Ovary (tissue), 9 donors: Measurements from ENCODE around the gene SPATA31E1. TPM values are rescaled to one million over a fixed set of nuclear protein-coding genes. Genes with fewer than 3 reads are reported as not detected.

Source experiments
- DNase-seq, 5 donors: peaks; one replicate each; pipeline ENCODE4 v3.0.0-alpha.2; 2019 to 2020
- H3K27ac ChIP-seq, 2 donors: fragments of 200-600 bp; one replicate each; pipeline versions ENCODE4 v1.5.1 to v1.8.0; 2019 to 2022
- H3K27me3 ChIP-seq: fragments of 200-600 bp; one replicate; pipeline ENCODE4 v1.8.0; 2022
- H3K36me3 ChIP-seq: fragments of 200-600 bp; sonication (generic); one replicate; pipeline ENCODE4 v1.5.1; 2019
- H3K4me1 ChIP-seq: one replicate; pipeline ENCODE4 v1.8.1; 2013; ENCODE audit warnings: mild to moderate bottlenecking, moderate library complexity; ENCODE audit not compliant: insufficient read depth
- H3K4me3 ChIP-seq: fragments of 200-600 bp; sonication (generic); one replicate; pipeline ENCODE4 v1.5.1; 2017
- H3K9me3 ChIP-seq, 2 donors: fragments of 200-600 bp in 1 of 2; sonication (generic) in 1 of 2; one replicate each; pipeline versions ENCODE4 v1.5.1 to v1.8.1; 2013 to 2019; ENCODE audit warnings: mild to moderate bottlenecking in 1 of 2, moderate library complexity in 1 of 2
- CTCF ChIP-seq, 3 donors: fragments of 450-650 bp in 2 of 3; fragments of 200-600 bp in 1 of 3; IDR thresholded peaks; one replicate each; pipeline versions ENCODE4 v1.5.1 to v1.8.0; 2016 to 2022; ENCODE audit warnings: antibody characterized with exemption in 3 of 3, mild to moderate bottlenecking in 1 of 3
- EP300 ChIP-seq: sonication (generic); formaldehyde crosslinking; IDR thresholded peaks from one replicate; pipeline ENCODE4 v1.6.1; 2017; ENCODE audit warnings: antibody characterized with exemption
- POLR2A ChIP-seq: fragments of 450-650 bp; IDR thresholded peaks from one replicate; pipeline ENCODE4 v1.6.1; 2017; ENCODE audit warnings: antibody characterized with exemption, mild to moderate bottlenecking, moderate library complexity
- WGBS, 3 donors: extraction: QIAGEN DNeasy Blood & Tissue Kit in 1 of 3; methylation state at CpG; one replicate each; pipeline versions ENCODE4 v1.1.5 to v1.1.7; 2013 to 2017; 5-methylcytosine and 5-hydroxymethylcytosine counted together
- intact Hi-C, 4 donors: fragments of 100-400 bp; cut with DNase I; formaldehyde crosslinking; loops; one replicate each; pipeline versions ENCODE4 v1.11.0 to v1.15.1; 2022 to 2023
- polyA plus RNA-seq, 2 donors: library from polyadenylated mRNA; stranded (reverse); fragments of 200-250 nt in 1 of 2; fragments of 350-450 nt in 1 of 2; fragmentation: Illumina TruSeq in 1 of 2; extraction: RNeasy Lipid Tissue Mini Kit (QIAGEN cat#74804) in 1 of 2; gene quantifications; one replicate each; pipeline ENCODE4 v1.2.3, GENCODE V29; 2013 to 2014
- total RNA-seq, 7 donors: library from RNA; depleted of rRNA in 2 of 7; stranded (reverse); fragments of >200 nt in 2 of 7; fragmentation: NEBNext Ultra II Directional in 3 of 7; extraction: Animal tissue kit (Norgen Biotek cat#: 25700) in 3 of 7; gene quantifications; one replicate each; pipeline versions ENCODE4 v1.1.0 to v1.2.4, GENCODE V29; 2016 to 2023
- donor health status: DM: no; HTN: no; CAD: no; lungs with moderate emphysema.
- donor health status: DM: no; HTN: no; CAD: no.
- donor health status: Bipolar disorder and iron deficiency.
- donor health status: DM: yes; HTN: yes; CAD: no.
- donor health status: DM: no; HTN: no; CAD: no.
- donor health status: DM: yes; HTN: yes; CAD: no.

SPATA31E1 gene
- total and polyA plus RNA-seq, 9 donors: not detected

- Histone ChIP-seq H3K4me1 (no peaks in the 10 kb centered on the region), H3K27ac (no peak overlapping the region), H3K27me3 (no peaks in the 10 kb centered on the region), H3K9me3 (no peaks in the 10 kb centered on the region), H3K36me3 (no peaks in the 10 kb centered on the region), H3K4me3 (no peak overlapping the region)
- intact Hi-C loops: no loop called here
- DNase-seq: no peak
- TF ChIP-seq EP300 (no peak), POLR2A (no peak), CTCF (IDR thresholded peaks at IDR 0.05) (no peak)
- 43 to 64% (median 52%) methylated on average over 7 of the region's 7 CpGs for WGBS, 3 donors
These were observed 8.4 kb upstream of the SPATA31E1 start for GRCh38 chr9:87874304-87874623.

GRCh38 chr9:87875060-87875459 lies 7.6 kb upstream of the SPATA31E1 start:
- no peaks in the 10 kb centered on the region for H3K36me3 ChIP-seq
- no peak for DNase-seq
- no peaks in the 10 kb centered on the region for H3K4me1 ChIP-seq
- H3K27ac ChIP-seq: no peak overlapping the region
- no peaks in the 10 kb centered on the region for H3K9me3 ChIP-seq
- TF ChIP-seq CTCF (IDR thresholded peaks at IDR 0.05): no peak
- TF ChIP-seq POLR2A: no peak
- TF ChIP-seq EP300: no peak
- intact Hi-C loops: no loop called here
- H3K4me3 ChIP-seq: no peak overlapping the region
- H3K27me3 ChIP-seq: no peaks in the 10 kb centered on the region

GRCh38 chr9:87875831-87876545 lies 6.7 kb upstream of the SPATA31E1 start:
- H3K9me3 ChIP-seq: no peaks in the 10 kb centered on the region
- no peak overlapping the region for H3K4me3 ChIP-seq
- WGBS, 3 donors: 19 to 29% (median 24%) methylated on average over 5 of the region's 5 CpGs
- DNase-seq: no peak
- H3K27me3 ChIP-seq: no peaks in the 10 kb centered on the region
- H3K4me1 ChIP-seq: no peaks in the 10 kb centered on the region
- H3K27ac ChIP-seq: no peak overlapping the region
- TF ChIP-seq POLR2A (no peak), EP300 (no peak), CTCF (IDR thresholded peaks at IDR 0.05) (no peak)
- no peaks in the 10 kb centered on the region for H3K36me3 ChIP-seq
- intact Hi-C loops: no loop called here

GRCh38 chr9:87876708-87877107 lies 6.0 kb upstream of the SPATA31E1 start:
- TF ChIP-seq CTCF (IDR thresholded peaks at IDR 0.05) (no peak), EP300 (no peak), POLR2A (no peak)
- 64 to 79% (median 69%) methylated on average over 5 of the region's 5 CpGs for WGBS, 3 donors
- Histone ChIP-seq H3K4me3 (no peak overlapping the region), H3K27me3 (no peaks in the 10 kb centered on the region), H3K36me3 (no peaks in the 10 kb centered on the region), H3K4me1 (no peaks in the 10 kb centered on the region), H3K9me3 (no peaks in the 10 kb centered on the region), H3K27ac (no peak overlapping the region)
- DNase-seq: peak in 1 of 5 donors; percentile 1
- intact Hi-C loops: no loop called here
